Dermis microvascular lymphatic vessel endothelial cell (primary cell): Measurements from ENCODE around the gene SIGLEC8. TPM values are rescaled to one million over a fixed set of nuclear protein-coding genes. Genes with fewer than 3 reads are reported as not detected.

ENCODE experiments used
- DNase-seq, 2 donors: peaks; one replicate each; pipeline versions ENCODE4 v3.0.0 to v3.0.0-alpha.2; 2010; ENCODE audit warnings: low read depth in 2 of 2
- total RNA-seq: library from RNA; depleted of rRNA; stranded (reverse); fragments of >200 nt; gene quantifications from 2 replicates; pipeline ENCODE4 v1.2.1, GENCODE V29; 2014

SIGLEC8 gene
- total RNA-seq, 1 donor from 2014 or later = not detected

DNA sequence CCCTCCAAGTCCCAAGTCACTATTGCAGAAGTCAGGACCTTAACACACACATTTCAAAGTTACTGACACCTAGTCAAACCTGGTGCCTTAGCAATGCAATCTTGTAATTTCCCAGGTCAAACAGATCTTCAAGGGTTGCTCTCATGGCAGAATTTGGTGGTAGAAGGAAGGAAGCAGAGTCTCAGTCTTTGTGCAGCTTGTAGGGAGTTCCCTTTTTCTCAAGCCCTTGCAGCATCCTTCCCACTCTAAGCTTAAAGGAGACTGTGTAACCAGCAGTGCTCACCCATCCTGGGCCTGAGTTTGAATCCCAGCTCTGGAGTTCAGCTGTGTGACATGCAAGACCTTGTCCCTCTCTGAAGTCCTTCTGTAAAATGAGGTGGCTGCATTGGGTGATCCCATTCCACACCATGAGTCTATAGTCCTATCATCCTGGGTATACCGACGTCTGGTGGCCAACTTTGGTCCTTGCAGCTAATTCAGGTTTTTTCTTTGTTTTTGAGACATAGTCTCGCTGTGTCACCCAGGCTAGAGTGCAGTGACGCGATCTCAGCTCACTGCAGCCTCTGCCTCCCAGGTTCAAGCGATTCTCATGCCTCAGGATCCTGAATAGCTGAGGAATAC is 50.6 kb downstream of the SIGLEC8 start:
- DNase-seq = peak; percentile 17 to 52

DNA sequence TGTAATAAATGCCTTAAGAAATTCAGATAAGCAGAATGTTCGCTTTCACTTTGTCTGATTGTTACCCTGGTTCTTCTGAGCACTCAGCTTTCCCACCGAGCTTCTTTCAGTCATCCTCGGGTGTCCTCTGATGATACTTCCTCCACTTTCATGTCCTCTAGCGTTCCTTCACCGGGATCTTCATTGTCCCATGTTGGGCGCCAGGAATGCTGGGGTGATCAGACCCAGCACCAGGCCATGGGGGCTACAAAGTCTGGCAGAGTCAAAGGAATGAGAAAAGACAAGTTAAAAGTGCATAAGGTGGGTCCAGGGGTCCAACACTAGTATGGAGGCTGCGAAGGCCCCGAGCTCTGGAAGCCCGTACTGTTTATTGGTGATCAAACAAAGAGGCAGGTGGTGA is 56.1 kb downstream of the SIGLEC8 start:
- DNase-seq = no peak

Other genes starting within 250 kb of the SIGLEC8 start
- under 0.01 TPM in 1 of 2 replicates, not detected in the other for gene CD33, start 233.4 kb downstream of the SIGLEC8 start, total RNA-seq
- not detected in 2 replicates for gene SIGLECL1, start 207.4 kb downstream of the SIGLEC8 start, total RNA-seq
- gene IGLON5, start 146.8 kb downstream of the SIGLEC8 start, total RNA-seq = not detected in 2 replicates
- gene VSIG10L, start 116.3 kb downstream of the SIGLEC8 start, total RNA-seq = 0.13 TPM in 2 replicates
- 73.6 and 75.7 TPM in 2 replicates for gene ETFB, start 92.1 kb downstream of the SIGLEC8 start, total RNA-seq
- not detected in 2 replicates for gene CLDND2, start 89.5 kb downstream of the SIGLEC8 start, total RNA-seq
- gene NKG7, start 85.8 kb downstream of the SIGLEC8 start, total RNA-seq = not detected in 2 replicates
- gene LIM2, start 70.5 kb downstream of the SIGLEC8 start, total RNA-seq = not detected in 2 replicates
- gene C19orf84, start 67.9 kb downstream of the SIGLEC8 start, total RNA-seq = not detected in 2 replicates
- not detected in 2 replicates for gene SIGLEC10, start 40.8 kb downstream of the SIGLEC8 start, total RNA-seq
- gene CEACAM18, start 20.1 kb upstream of the SIGLEC8 start, total RNA-seq = not detected in 2 replicates
- gene SIGLEC12, start 43.3 kb upstream of the SIGLEC8 start, total RNA-seq = not detected in 2 replicates
- gene SIGLEC6, start 73.2 kb upstream of the SIGLEC8 start, total RNA-seq = not detected in 2 replicates
- gene ZNF175, start 112.8 kb upstream of the SIGLEC8 start, total RNA-seq = 2.1 and 3.9 TPM in 2 replicates
- not detected in 2 replicates for gene SIGLEC5, start 171.9 kb upstream of the SIGLEC8 start, total RNA-seq
- gene SIGLEC14, start 188.4 kb upstream of the SIGLEC8 start, total RNA-seq = under 0.01 TPM in 1 of 2 replicates, not detected in the other
- 3.5 and 5.6 TPM in 2 replicates for gene SPACA6, start 234.9 kb upstream of the SIGLEC8 start, total RNA-seq